DMS 273 (cell line): ENCODE measurements around the gene BBS7.

Experiments
- DNase-seq: peaks from one replicate; lab custom pipeline; 2025; ENCODE audit not compliant: unreplicated experiment; lab: John Stamatoyannopoulos, UW

BBS7 gene, protein sequence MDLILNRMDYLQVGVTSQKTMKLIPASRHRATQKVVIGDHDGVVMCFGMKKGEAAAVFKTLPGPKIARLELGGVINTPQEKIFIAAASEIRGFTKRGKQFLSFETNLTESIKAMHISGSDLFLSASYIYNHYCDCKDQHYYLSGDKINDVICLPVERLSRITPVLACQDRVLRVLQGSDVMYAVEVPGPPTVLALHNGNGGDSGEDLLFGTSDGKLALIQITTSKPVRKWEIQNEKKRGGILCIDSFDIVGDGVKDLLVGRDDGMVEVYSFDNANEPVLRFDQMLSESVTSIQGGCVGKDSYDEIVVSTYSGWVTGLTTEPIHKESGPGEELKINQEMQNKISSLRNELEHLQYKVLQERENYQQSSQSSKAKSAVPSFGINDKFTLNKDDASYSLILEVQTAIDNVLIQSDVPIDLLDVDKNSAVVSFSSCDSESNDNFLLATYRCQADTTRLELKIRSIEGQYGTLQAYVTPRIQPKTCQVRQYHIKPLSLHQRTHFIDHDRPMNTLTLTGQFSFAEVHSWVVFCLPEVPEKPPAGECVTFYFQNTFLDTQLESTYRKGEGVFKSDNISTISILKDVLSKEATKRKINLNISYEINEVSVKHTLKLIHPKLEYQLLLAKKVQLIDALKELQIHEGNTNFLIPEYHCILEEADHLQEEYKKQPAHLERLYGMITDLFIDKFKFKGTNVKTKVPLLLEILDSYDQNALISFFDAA

GRCh38 chr4:121869841-121870822 is at the start of gene BBS7:
BBS7 (minus strand) TSS chr4:121870474; CDS start chr4:121870313, 161 bp downstream.
- DNase-seq: peak; percentile 97

DNA sequence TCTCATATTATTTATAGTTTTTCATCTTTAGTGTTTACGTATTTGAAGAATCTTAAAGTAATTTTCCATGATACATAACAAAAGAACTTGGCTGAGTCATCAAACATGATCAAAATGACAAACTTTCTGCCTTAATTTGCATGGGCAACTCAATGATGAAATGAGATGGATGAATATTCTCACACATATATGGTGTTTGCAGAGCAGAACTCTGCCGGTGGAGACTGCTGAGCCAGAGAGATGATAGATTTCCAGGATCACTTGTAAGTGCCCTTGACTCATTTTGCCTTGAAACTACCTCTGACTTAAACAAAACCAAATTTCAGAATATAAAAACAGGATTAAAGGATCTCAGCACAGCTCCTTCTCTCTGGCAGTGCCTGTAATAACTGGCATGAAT is 43.4 kb upstream of the BBS7 start:
- DNase-seq: no peak

DNA sequence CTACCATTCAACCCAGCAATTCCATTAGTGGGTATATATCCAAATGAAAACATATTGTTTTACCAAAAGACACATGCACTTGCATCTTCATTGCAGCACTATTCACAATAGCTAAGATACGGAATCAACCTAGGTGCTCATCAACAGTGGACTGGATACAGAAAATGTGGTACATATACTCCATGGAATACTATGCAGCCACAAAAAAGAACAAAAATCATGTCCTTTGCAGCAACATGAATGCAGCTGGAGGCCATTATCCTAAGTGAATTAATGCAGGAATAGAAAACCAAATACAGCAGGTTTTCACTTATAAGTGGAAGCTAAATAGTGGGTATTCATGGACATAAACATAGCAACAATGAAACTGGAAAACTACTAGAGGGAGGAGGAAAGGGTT is 38.1 kb upstream of the BBS7 start:
- no peak for DNase-seq

DNA sequence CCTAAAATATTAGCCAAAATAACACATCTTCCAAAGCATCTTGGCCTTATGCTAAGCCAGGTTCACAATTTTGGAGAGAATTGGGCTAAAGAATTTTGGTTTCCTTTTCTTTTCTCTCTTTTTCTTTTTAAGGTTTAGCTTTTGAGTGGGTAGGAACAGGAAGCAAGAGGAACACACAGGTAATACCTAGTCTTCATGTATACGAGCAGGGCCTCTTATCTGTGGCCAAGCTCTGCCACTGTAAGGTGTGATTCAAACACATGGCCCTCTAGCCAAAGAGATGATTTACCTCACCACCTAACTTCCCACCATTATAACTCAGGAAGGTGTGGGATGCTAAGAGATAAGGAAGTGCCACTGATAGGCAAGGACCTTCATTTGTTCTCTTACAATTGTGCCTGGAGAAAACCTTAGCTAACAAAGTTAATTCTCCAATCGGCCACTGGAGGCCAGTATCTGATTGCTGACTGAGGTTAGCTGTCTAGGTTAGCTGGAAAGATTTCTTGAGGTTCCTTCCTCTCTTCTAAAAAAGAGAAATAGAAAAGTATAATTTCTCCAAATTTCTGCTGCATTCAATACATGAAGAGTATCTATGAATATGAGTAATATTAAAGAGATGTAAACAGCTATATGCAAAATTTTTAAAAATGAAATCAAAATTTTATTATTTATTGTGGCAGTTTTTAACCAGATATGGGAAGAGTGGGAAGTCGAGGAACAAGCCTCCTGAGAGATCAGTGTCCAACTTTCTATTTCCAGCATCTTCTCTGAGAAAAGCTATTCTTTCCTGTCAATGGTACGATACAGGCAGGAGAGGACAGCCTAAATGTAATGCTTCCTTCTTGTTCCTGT is 30.1 kb upstream of the BBS7 start:
- peak; percentile 59 for DNase-seq

- DNase-seq: no peak
These were observed 27.9 kb upstream of the BBS7 start for GRCh38 chr4:121898150-121898549.

DNA sequence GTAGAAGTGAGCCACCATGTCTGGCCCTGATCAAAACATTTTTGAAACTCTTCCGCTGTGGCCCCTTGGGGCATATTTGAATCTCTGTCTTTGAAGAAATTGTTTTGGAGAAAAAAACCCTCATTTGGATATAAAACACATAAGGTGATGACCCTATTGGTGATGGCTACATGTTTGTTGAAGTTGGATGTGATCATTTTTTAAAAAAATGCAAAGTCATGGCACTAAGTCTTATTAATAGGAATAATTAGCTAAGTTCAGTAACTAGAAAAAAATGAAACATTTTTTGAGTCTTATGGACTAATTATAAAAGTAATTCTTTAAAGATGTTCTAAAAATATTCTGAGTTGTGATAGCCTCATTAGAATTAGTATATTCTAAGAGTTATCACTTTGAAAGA is 17.9 kb upstream of the BBS7 start:
- DNase-seq: no peak

GRCh38 chr4:121885115-121885514 is 14.8 kb upstream of the BBS7 start:
- no peak for DNase-seq

- no peak for DNase-seq
These were observed 10.9 kb upstream of the BBS7 start for GRCh38 chr4:121881158-121881557.

DNA sequence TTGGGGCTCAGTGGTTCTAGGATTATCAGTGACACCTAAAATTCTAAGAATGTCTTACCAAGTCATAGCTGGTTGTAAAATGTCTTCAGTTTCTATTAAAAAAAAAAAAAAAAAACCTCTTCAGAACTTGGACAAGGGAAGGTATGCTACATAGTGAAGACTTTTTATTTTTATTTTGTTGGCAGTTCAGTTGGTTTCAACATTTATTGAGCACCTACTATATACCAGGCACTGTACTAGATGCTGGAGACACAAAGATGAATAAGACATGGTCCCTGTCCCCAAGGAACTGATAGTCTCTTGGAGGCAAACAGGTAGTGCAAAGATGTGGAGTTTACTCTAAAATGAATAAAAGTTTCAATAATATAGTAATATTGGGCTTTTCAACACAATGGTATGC is 8.9 kb upstream of the BBS7 start:
- DNase-seq: no peak

DNA sequence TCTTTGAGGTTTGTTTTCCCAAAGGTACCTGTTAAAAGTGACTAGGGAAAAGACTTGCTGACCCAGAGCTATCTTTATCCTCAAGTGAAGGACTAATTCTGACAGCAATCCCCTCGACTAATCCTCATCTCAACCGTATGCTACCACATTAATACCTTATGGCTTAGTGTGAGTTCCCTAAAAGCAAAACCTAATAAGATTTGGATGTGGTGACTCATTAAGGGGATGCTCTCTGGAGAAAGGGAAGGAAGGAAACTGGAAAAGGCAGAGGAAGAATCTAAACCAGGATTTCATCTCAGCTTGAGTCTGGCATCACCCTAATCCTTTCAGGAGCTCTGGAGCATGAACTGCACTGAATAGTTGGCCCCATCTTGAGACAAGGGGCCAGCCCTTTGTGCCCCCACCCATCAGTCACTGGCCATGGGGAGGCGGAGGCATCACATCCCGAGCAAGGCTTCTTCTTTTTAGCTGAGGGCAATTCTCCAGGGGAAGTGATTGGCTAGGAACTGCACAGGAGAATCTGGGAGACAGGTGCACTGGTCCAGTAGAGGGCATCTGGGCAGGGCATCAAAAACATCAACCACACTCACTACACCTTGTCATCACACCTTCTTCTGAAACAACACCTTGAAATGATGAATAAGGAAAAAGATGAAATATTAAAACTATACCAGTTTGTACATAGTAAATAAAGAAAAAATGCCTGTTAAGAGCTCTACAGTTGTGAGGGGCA is 6.9 kb upstream of the BBS7 start:
- DNase-seq: no peak

GRCh38 chr4:121876070-121876469 is 5.8 kb upstream of the BBS7 start:
- DNase-seq: no peak

DNA sequence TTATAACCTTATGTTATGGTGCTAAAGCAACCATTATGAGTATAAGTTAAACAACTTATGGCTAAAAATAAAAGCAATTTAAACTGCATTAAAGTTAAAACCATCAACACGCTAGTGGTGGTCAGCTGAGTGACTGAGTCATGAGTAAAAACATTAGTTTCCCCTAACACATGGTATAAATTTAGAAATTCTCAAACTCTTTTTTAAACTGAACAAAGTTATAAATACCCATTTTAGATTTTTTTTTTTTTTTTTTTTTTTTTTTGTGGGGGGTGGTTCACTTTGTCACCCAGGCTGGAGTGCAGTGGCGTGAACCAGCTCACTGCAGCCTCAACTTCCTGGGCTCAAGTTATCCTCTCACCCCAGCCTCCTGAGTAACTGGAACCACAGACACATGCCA is 5.4 kb upstream of the BBS7 start:
- DNase-seq: no peak

DNA sequence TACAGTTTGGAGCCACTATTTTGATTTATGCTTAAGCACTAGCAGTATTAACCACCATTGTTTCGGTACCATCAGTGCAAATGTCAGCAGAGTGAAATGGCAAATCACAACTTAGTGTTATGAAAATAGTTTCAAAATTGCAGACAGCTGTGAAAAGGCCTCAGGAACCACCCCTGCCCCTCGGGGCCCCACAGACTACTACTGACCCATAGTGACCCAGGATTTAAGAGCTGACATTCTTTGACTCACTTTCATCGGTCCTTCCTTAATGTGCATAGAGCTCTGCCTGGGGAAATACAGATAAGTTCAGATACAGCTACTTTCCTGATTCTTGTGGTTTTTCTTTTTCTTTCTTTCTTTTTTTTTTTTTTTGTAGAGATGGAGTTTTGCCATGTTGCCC is 3.3 kb upstream of the BBS7 start:
- no peak for DNase-seq

GRCh38 chr4:121863799-121864198 is 6.5 kb downstream of the BBS7 start:
- DNase-seq: no peak

GRCh38 chr4:121861426-121861825 is 8.8 kb downstream of the BBS7 start:
- DNase-seq: no peak

- no peak for DNase-seq
These were observed 10.2 kb downstream of the BBS7 start for GRCh38 chr4:121860121-121860520.

DNA sequence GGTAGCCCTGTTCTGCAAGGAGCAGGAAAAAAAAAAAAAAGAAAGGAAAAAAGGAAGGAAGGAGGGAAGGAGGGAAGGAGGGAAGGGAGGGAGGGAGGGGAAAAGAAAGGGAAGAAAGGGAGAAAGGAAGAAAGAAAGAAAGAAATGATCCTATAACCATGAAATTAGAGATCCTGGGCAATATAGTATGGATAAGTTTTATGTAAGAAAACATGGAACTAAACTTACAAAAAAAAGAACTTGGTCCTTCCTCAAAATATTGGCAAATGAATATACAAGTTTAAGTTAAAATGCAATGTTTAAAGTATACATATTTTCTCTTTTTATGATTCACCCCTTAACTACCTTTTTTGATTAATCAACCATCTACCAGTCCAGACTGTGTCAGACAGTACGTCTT is 18.9 kb downstream of the BBS7 start:
- no peak for DNase-seq

DNA sequence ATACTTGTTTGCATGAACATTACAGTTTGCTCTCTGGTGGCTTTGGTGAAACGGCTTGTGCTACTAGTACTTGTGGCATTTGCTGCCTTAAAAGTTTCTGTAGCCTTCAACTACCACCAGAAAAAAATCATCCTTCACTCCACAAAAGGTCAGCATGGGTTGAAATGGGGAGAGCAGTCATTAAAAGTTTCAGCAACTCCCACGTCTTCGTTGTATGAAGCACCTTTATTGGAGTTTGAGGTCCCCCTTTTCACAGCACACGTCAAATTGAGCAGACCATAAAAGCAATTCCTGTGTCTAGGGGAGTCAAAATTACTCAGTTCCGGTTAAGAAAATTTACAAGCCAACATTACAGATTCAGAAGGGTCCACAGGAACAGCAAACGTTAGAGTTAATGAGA is 23.6 kb downstream of the BBS7 start:
- no peak for DNase-seq

DNA sequence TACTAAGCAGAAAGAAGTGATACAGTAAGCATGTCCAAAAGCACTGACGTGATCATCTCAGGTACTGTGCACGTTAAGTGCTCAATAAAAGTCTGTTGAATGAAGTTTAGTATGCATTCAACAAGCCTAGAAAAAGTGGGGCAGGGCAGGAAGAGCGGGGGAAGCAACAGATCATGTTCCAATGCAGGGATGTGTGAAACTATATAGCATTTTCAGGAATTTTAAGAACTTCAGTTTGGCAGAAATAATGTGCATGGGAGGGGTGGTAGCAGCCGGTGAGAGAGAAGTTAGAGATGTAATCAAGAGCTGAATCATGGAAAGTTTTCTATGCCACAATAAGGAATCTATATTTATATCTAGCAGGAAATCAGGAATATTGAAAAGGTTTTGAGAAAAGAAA is 27.4 kb downstream of the BBS7 start:
- DNase-seq: no peak

GRCh38 chr4:121838136-121838535 is 32.1 kb downstream of the BBS7 start:
- no peak for DNase-seq
